Regular cardiac myocyte (primary cell): ENCODE data around the gene CHRM2. TPM values are rescaled to one million over a fixed set of nuclear protein-coding genes. Genes with fewer than 3 reads are reported as not detected.

Experiments used
- total RNA-seq: library from RNA; depleted of rRNA; stranded (reverse); fragments of >200 nt; gene quantifications from 2 replicates; pipeline ENCODE4 v1.2.3, GENCODE V29; 2014

Gene CHRM2
- under 0.01 TPM in 2 replicates for total RNA-seq

GRCh38 chr7:136868496-136869000 is at the start of gene CHRM2:
Gene CHRM2 (plus strand): TSS chr7:136868652. CDS start chr7:137014866, 146,214 bp downstream.

